Right lobe of liver (tissue), 6 donors: ENCODE data around the gene NPPB. TPM values are rescaled to one million over a fixed set of nuclear protein-coding genes. Genes with fewer than 3 reads are reported as not detected.

Source experiments
- ATAC-seq, 4 donors: fragments of 200-7000 bp; cut with Tn5 transposase; one replicate each; pipeline ENCODE4 v1.9.1; 2020; ENCODE audit warnings: mild to moderate bottlenecking in 4 of 4, moderate library complexity in 4 of 4
- DNase-seq, 3 donors: peaks; one replicate each; pipeline ENCODE4 v3.0.0-alpha.2; 2020
- H3K27ac ChIP-seq, 3 donors: fragments of 200-600 bp; one replicate each; pipeline ENCODE4 v1.8.0; 2022
- H3K27me3 ChIP-seq, 2 donors: fragments of 200-600 bp; one replicate each; pipeline ENCODE4 v1.8.0; 2022
- H3K36me3 ChIP-seq, 4 donors: fragments of 200-600 bp; sonication (generic) in 1 of 4; one replicate each; pipeline versions ENCODE4 v1.5.1 to v1.8.0; 2017 to 2022; ENCODE audit warnings: control low read depth in 1 of 4
- H3K4me1 ChIP-seq, 4 donors: fragments of 200-600 bp; sonication (generic) in 1 of 4; one replicate each; pipeline versions ENCODE4 v1.5.1 to v1.8.0; 2017 to 2022; ENCODE audit warnings: control low read depth in 1 of 4
- H3K4me3 ChIP-seq, 3 donors: fragments of 200-600 bp; one replicate each; pipeline ENCODE4 v1.8.0; 2022
- H3K9me3 ChIP-seq, 4 donors: fragments of 200-600 bp; sonication (generic) in 1 of 4; one replicate each; pipeline versions ENCODE4 v1.5.1 to v1.8.0; 2017 to 2022; ENCODE audit warnings: control low read depth in 1 of 4
- POLR2A ChIP-seq: fragments of 450-650 bp; IDR thresholded peaks from one replicate; pipeline ENCODE4 v1.6.1; 2017; ENCODE audit warnings: antibody characterized with exemption, mild to moderate bottlenecking
- WGBS: methylation state at CpG from one replicate; pipeline ENCODE4 v1.1.6; 2018; ENCODE audit warnings: low coverage, low lambda C conversion rate; ENCODE audit not compliant: insufficient coverage; ENCODE audit errors: missing lambda C conversion rate; 5-methylcytosine and 5-hydroxymethylcytosine counted together
- intact Hi-C, 2 donors: fragments of 100-400 bp; cut with DNase I; formaldehyde crosslinking; loops; one replicate each; pipeline versions ENCODE4 v1.11.2 to v1.14.1; 2022
- total RNA-seq, 6 experiments: library from RNA; depleted of rRNA in 2 of 6; stranded (reverse); fragments of >200 nt in 2 of 6; fragmentation: NEBNext Ultra II Directional in 3 of 6; extraction: Animal tissue kit (Norgen Biotek cat#: 25700) in 3 of 6; gene quantifications; one replicate each; pipeline versions ENCODE4 v1.1.0 to v1.2.4, GENCODE V29; 2016 to 2023
- TF ChIP-seq, protein P1 (sequence below), 4 donors: fragments of 200-600 bp in 3 of 4; fragments of 450-650 bp in 1 of 4; IDR thresholded peaks; one replicate each; pipeline versions ENCODE4 v1.5.1 to v1.8.0; 2016 to 2022; ENCODE audit warnings: antibody characterized with exemption in 4 of 4, mild to moderate bottlenecking in 2 of 4
- donor health status: DM: no; HTN: yes; CAD: no.
- donor health status: DM: no; HTN: no; CAD: no.
- donor health status: DM: no; HTN: no; CAD: no.
- donor health status: DM: no; HTN: yes; CAD: no.
- donor health status: DM: no; HTN: yes; CAD: no.

The NPPB gene
- total RNA-seq, 6 experiments from 2014 or later, result 0.44 TPM; not detected in 5

GRCh38 chr1:11882814-11883538 lies 24.2 kb upstream of the NPPB start:
- intact Hi-C loops, result no loop called here
- 75% methylated on average over 4 of the region's 13 CpGs for WGBS
- Histone ChIP-seq H3K4me1 (no peaks in the 10 kb centered on the region), H3K36me3 (no peaks in the 10 kb centered on the region), H3K4me3 (no peak overlapping the region), H3K27ac (no peak overlapping the region), H3K9me3 (no peaks in the 10 kb centered on the region), H3K27me3 (no peaks in the 10 kb centered on the region)
- TF ChIP-seq, protein P1, sequence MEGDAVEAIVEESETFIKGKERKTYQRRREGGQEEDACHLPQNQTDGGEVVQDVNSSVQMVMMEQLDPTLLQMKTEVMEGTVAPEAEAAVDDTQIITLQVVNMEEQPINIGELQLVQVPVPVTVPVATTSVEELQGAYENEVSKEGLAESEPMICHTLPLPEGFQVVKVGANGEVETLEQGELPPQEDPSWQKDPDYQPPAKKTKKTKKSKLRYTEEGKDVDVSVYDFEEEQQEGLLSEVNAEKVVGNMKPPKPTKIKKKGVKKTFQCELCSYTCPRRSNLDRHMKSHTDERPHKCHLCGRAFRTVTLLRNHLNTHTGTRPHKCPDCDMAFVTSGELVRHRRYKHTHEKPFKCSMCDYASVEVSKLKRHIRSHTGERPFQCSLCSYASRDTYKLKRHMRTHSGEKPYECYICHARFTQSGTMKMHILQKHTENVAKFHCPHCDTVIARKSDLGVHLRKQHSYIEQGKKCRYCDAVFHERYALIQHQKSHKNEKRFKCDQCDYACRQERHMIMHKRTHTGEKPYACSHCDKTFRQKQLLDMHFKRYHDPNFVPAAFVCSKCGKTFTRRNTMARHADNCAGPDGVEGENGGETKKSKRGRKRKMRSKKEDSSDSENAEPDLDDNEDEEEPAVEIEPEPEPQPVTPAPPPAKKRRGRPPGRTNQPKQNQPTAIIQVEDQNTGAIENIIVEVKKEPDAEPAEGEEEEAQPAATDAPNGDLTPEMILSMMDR (IDR thresholded peaks at IDR 0.05), result no peak
- TF ChIP-seq POLR2A, result no peak
- ATAC-seq (peak in 3 of 4 donors; percentile 35 to 60 (median 48)), DNase-seq (peak in 1 of 3 donors; percentile 46)

DNA sequence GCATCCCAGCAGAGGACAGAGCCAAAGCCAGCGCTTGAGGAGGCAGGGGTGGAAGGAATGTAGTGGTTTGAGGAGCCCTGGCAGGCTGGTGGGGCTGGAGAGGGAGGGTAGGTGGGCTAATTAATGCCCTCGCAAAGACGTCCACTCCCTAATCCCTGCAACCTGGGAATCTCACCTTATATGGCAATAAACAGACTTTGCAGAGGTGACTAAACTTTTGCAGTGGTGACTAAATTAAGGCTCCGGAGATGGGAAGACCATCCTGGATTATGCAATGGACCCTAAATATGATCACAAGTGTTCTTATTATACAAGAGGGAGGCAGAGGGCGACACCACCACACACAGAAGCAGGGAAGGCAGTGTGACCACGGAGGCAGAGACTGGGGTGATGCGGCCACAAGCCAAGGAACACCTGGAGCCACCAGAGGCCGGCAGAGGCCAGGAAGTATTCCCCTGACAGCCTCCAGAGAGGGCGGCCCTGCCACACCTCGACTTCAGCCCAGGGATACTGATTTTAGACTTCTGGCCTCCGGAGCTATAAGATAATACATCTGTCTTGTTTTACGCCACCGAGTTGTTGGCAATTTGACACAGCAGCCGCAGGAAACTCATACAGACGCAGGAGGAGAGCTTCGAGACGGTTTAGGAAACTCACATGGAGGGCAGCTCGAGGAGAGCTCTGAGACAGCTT lies 23.1 kb upstream of the NPPB start:
- Histone ChIP-seq H3K4me1 (no peaks in the 10 kb centered on the region), H3K9me3 (no peaks in the 10 kb centered on the region), H3K27ac (no peak overlapping the region), H3K27me3 (no peaks in the 10 kb centered on the region), H3K36me3 (no peaks in the 10 kb centered on the region), H3K4me3 (no peak overlapping the region)
- intact Hi-C loops, result no loop called here
- whole genome bisulfite sequencing, result 83% methylated on average over 13 of the region's 18 CpGs
- ATAC-seq, result no peak
- no peak for TF ChIP-seq POLR2A
- TF ChIP-seq, protein P1 (IDR thresholded peaks at IDR 0.05), result no peak
- DNase-seq, result no peak

GRCh38 chr1:11880911-11881748 lies 22.4 kb upstream of the NPPB start:
- intact Hi-C loops, result no loop called here
- H3K27ac ChIP-seq, result no peak overlapping the region
- H3K27me3 ChIP-seq, result no peaks in the 10 kb centered on the region
- H3K9me3 ChIP-seq, result no peaks in the 10 kb centered on the region
- 47% methylated on average over 6 of the region's 10 CpGs for WGBS
- H3K4me1 ChIP-seq, result no peaks in the 10 kb centered on the region
- DNase-seq (no peak), ATAC-seq (peak; percentile 57 to 71 (median 64))
- no peaks in the 10 kb centered on the region for H3K36me3 ChIP-seq
- H3K4me3 ChIP-seq, result no peak overlapping the region
- no peak for TF ChIP-seq POLR2A
- TF ChIP-seq, protein P1 (IDR thresholded peaks at IDR 0.05), result no peak

GRCh38 chr1:11880181-11880575 lies 21.4 kb upstream of the NPPB start:
- Histone ChIP-seq H3K36me3 (no peaks in the 10 kb centered on the region), H3K4me1 (no peaks in the 10 kb centered on the region), H3K27me3 (no peaks in the 10 kb centered on the region), H3K9me3 (no peaks in the 10 kb centered on the region), H3K27ac (no peak overlapping the region), H3K4me3 (no peak overlapping the region)
- ATAC-seq (no peak), DNase-seq (no peak)
- TF ChIP-seq, protein P1 (IDR thresholded peaks at IDR 0.05), result no peak
- no peak for TF ChIP-seq POLR2A
- intact Hi-C loops, result no loop called here
- no CpG with 5 or more reads among the region's 12 CpGs for WGBS
